HG03280 (cell line): ENCODE results near the gene PRXL2A.

Experiments
- ATAC-seq: cut with Tn5 transposase; IDR thresholded peaks from one replicate; pipeline ENCODE4 v1.9.1; 2021; ENCODE audit warnings: mild to moderate bottlenecking, moderate library complexity; ENCODE audit not compliant: unreplicated experiment

Gene PRXL2A

GRCh38 chr10:80443531-80443974 is 35.2 kb downstream of the PRXL2A start:
- ATAC-seq = peak; percentile 43

- ATAC-seq = no peak
Observed at GRCh38 chr10:80444124-80444523, 35.8 kb downstream of the PRXL2A start.

GRCh38 chr10:80444646-80445319 is 36.4 kb downstream of the PRXL2A start:
- peak; percentile 76 for ATAC-seq

GRCh38 chr10:80447436-80448190 is 39.3 kb downstream of the PRXL2A start:
- no peak for ATAC-seq

- no peak for ATAC-seq
Observed at GRCh38 chr10:80448209-80448942, 40.0 kb downstream of the PRXL2A start.

- ATAC-seq = no peak
Observed at GRCh38 chr10:80449520-80449919, 41.2 kb downstream of the PRXL2A start.

- ATAC-seq = no peak
Observed at GRCh38 chr10:80451132-80451531, 42.8 kb downstream of the PRXL2A start.

GRCh38 chr10:80452069-80452468 is 43.7 kb downstream of the PRXL2A start:
- no peak for ATAC-seq

- no peak for ATAC-seq
Observed at GRCh38 chr10:80452640-80453039, 44.3 kb downstream of the PRXL2A start.

GRCh38 chr10:80453056-80453841 is 44.9 kb downstream of the PRXL2A start:
- ATAC-seq = no peak

GRCh38 chr10:80453842-80454512 is 45.6 kb downstream of the PRXL2A start, which contains the start of gene TSPAN14:
TSS of gene TSPAN14 (plus strand) at chr10:80454310. CDS start at chr10:80489234, 34,924 bp downstream.
- peak; percentile 72 for ATAC-seq

- peak; percentile 25 for ATAC-seq
Observed at GRCh38 chr10:80454513-80455460, 46.4 kb downstream of the PRXL2A start.

GRCh38 chr10:80455461-80456349 is 47.4 kb downstream of the PRXL2A start:
- no peak for ATAC-seq

GRCh38 chr10:80457554-80458262 is 49.4 kb downstream of the PRXL2A start:
- no peak for ATAC-seq

- ATAC-seq = no peak
Observed at GRCh38 chr10:80458263-80458625, 49.9 kb downstream of the PRXL2A start.

- no peak for ATAC-seq
Observed at GRCh38 chr10:80458638-80459037, 50.3 kb downstream of the PRXL2A start.

- ATAC-seq = peak; percentile 29
Observed at GRCh38 chr10:80459047-80459865, 50.9 kb downstream of the PRXL2A start.
